Tibial nerve (tissue), 4 donors: ENCODE data around the gene TSC22D1. TPM values are rescaled to one million over a fixed set of nuclear protein-coding genes. Genes with fewer than 3 reads are reported as not detected.
"Not testable (repeated sequence)": the region's sequence is repeated elsewhere in the genome, so short reads cannot be mapped to it uniquely, and the experiment has no call there.

ENCODE experiments used
- DNase-seq, 2 donors: peaks; one replicate each; pipeline ENCODE4 v3.0.0-alpha.2; 2019; ENCODE audit warnings: low spot score in 2 of 2
- H3K27ac ChIP-seq, 4 donors: fragments of 200-600 bp; sonication (generic) in 3 of 4; one replicate each; pipeline ENCODE4 v1.5.1; 2017 to 2019; ENCODE audit warnings: mild to moderate bottlenecking in 1 of 4
- H3K27me3 ChIP-seq, 2 donors: fragments of 200-600 bp; sonication (generic) in 1 of 2; one replicate each; pipeline versions ENCODE4 v1.5.1 to v1.6.0; 2017 to 2019
- H3K36me3 ChIP-seq, 3 donors: fragments of 200-600 bp; sonication (generic); one replicate each; pipeline ENCODE4 v1.5.1; 2018 to 2019
- H3K4me1 ChIP-seq, 4 donors: fragments of 200-600 bp; sonication (generic) in 3 of 4; one replicate each; pipeline ENCODE4 v1.5.1; 2017 to 2019
- H3K4me3 ChIP-seq, 4 donors: fragments of 200-600 bp; sonication (generic) in 3 of 4; one replicate each; pipeline ENCODE4 v1.5.1; 2017 to 2019; ENCODE audit warnings: mild to moderate bottlenecking in 1 of 4, moderate library complexity in 1 of 4
- H3K9me3 ChIP-seq, 4 donors: fragments of 200-600 bp; sonication (generic) in 3 of 4; one replicate each; pipeline ENCODE4 v1.5.1; 2017 to 2019
- EP300 ChIP-seq, 2 donors: sonication (generic); formaldehyde crosslinking; IDR thresholded peaks; one replicate each; pipeline ENCODE4 v1.6.1; 2017; ENCODE audit warnings: antibody characterized with exemption in 2 of 2, mild to moderate bottlenecking in 1 of 2
- POLR2A ChIP-seq, 2 donors: fragments of 450-650 bp; IDR thresholded peaks; one replicate each; pipeline ENCODE4 v1.6.1; 2017; ENCODE audit warnings: antibody characterized with exemption in 2 of 2, mild to moderate bottlenecking in 2 of 2, moderate library complexity in 2 of 2
- WGBS, 2 donors: methylation state at CpG; one replicate each; pipeline ENCODE4 v1.1.5; 2018; 5-methylcytosine and 5-hydroxymethylcytosine counted together
- total RNA-seq, 4 donors: library from RNA; depleted of rRNA; stranded (reverse); fragments of >200 nt; gene quantifications; one replicate each; pipeline ENCODE4 v1.1.0, GENCODE V29; 2016
- TF ChIP-seq, protein P1 (sequence below), 5 experiments: fragments of 200-600 bp in 3 of 5; fragments of 450-650 bp in 2 of 5; sonication (generic) in 3 of 5; IDR thresholded peaks; one replicate each; pipeline ENCODE4 v1.5.1; 2016 to 2019; ENCODE audit warnings: antibody characterized with exemption in 5 of 5, mild to moderate bottlenecking in 3 of 5, moderate library complexity in 2 of 5

The TSC22D1 gene
- total RNA-seq, 4 donors from 2014 or later: 203 to 334 (median 213) TPM

DNA sequence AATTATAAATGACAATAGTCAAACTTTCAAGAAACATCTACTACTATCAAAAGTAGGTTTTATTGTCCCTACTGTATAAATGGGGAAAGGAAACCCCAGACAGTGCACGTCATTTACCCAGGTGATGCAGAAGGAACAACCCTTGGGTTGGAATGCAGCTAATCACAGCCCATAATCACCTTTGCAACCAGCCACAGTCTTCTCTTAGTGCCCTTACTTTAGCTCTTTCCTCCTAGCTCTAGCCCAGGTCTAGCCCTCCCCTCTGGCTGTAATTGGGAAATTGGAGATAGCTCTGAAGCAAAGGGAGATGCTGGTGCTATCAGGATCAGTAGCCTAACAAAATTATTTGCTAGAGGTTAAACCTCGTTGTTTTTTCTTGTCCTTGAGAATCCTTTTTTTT is 25.5 kb upstream of the TSC22D1 start:
- TF ChIP-seq, protein P1, sequence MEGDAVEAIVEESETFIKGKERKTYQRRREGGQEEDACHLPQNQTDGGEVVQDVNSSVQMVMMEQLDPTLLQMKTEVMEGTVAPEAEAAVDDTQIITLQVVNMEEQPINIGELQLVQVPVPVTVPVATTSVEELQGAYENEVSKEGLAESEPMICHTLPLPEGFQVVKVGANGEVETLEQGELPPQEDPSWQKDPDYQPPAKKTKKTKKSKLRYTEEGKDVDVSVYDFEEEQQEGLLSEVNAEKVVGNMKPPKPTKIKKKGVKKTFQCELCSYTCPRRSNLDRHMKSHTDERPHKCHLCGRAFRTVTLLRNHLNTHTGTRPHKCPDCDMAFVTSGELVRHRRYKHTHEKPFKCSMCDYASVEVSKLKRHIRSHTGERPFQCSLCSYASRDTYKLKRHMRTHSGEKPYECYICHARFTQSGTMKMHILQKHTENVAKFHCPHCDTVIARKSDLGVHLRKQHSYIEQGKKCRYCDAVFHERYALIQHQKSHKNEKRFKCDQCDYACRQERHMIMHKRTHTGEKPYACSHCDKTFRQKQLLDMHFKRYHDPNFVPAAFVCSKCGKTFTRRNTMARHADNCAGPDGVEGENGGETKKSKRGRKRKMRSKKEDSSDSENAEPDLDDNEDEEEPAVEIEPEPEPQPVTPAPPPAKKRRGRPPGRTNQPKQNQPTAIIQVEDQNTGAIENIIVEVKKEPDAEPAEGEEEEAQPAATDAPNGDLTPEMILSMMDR (IDR thresholded peaks at IDR 0.05): no peak
- no peak for TF ChIP-seq EP300 (IDR thresholded peaks at IDR 0.05)
- TF ChIP-seq POLR2A (IDR thresholded peaks at IDR 0.05): no peak
- H3K4me1 ChIP-seq: peaks cover 0 to 8% (median 0%) of the 10 kb centered on the region in 4 donors
- H3K4me3 ChIP-seq: no peak overlapping the region
- no peaks in the 10 kb centered on the region for H3K27me3 ChIP-seq
- H3K9me3 ChIP-seq: peaks cover 0 to 4% (median 0%) of the 10 kb centered on the region in 4 donors
- WGBS, 2 donors: 62 to 69% methylated on average over 2 of the region's 2 CpGs
- H3K36me3 ChIP-seq: no peaks in the 10 kb centered on the region
- DNase-seq: no peak
- H3K27ac ChIP-seq: no peak overlapping the region

GRCh38 chr13:44593861-44594592 is 17.9 kb upstream of the TSC22D1 start:
- not testable (repeated sequence) for H3K4me1 ChIP-seq, H3K27ac ChIP-seq, DNase-seq, H3K36me3 ChIP-seq, H3K9me3 ChIP-seq, H3K27me3 ChIP-seq, H3K4me3 ChIP-seq
- WGBS, 2 donors: 93 to 94% methylated on average over 20 of the region's 20 CpGs

GRCh38 chr13:44592216-44592847 is 16.2 kb upstream of the TSC22D1 start:
- TF ChIP-seq EP300 (IDR thresholded peaks at IDR 0.05) (no peak), POLR2A (IDR thresholded peaks at IDR 0.05) (no peak)
- TF ChIP-seq, protein P1 (IDR thresholded peaks at IDR 0.05): no peak
- WGBS, 2 donors: 94 to 95% methylated on average over 6 of the region's 6 CpGs
- DNase-seq: no peak

DNA sequence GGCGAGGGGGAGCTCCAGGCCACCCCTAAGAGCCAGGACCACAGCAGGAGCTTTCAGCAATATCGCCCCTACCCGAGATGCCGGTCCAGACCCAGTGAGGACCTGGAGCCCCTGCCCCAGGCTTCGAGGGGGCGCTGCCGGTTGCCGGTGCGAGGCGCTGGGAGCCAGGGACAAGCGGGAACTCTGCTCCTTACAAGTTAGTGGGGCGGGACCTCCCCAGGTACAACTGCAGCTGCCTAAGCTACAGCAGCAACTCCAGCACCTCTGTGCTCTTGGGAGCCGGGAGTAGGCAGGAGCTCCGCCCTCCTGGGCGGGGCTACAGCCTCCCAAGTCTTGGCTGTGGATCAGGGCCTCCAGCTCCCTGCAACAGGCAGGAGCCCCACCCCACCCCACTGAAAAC is 15.2 kb upstream of the TSC22D1 start:
- peaks cover 0 to 3% (median 0%) of the 10 kb centered on the region in 4 donors for H3K9me3 ChIP-seq
- no peaks in the 10 kb centered on the region for H3K36me3 ChIP-seq
- H3K27ac ChIP-seq: no peak overlapping the region
- H3K27me3 ChIP-seq: no peaks in the 10 kb centered on the region
- DNase-seq: no peak
- TF ChIP-seq, protein P1 (IDR thresholded peaks at IDR 0.05): no peak
- no peak for TF ChIP-seq EP300 (IDR thresholded peaks at IDR 0.05)
- H3K4me1 ChIP-seq: no peaks in the 10 kb centered on the region
- 95% methylated on average over 10 of the region's 15 CpGs; no CpG with 5 or more reads in 1 of the 2 donors for WGBS, 2 donors
- H3K4me3 ChIP-seq: no peak overlapping the region

More at GRCh38 chr13:44592216-44592847, 16.2 kb upstream of the TSC22D1 start:
- Histone ChIP-seq H3K27me3 (no peaks in the 10 kb centered on the region), H3K27ac (no peak overlapping the region), H3K4me1 (no peaks in the 10 kb centered on the region), H3K36me3 (no peaks in the 10 kb centered on the region), H3K4me3 (no peak overlapping the region), H3K9me3 (peaks cover 0 to 7% (median 0%) of the 10 kb centered on the region in 4 donors)

GRCh38 chr13:44583137-44583536 is 7.0 kb upstream of the TSC22D1 start:
- H3K36me3 ChIP-seq: no peaks in the 10 kb centered on the region
- no peak overlapping the region for H3K4me3 ChIP-seq
- no peaks in the 10 kb centered on the region for H3K27me3 ChIP-seq
- H3K4me1 ChIP-seq: peaks cover 0 to 7% (median 3%) of the 10 kb centered on the region in 4 donors
- no peak overlapping the region for H3K27ac ChIP-seq
- DNase-seq: no peak
- H3K9me3 ChIP-seq: no peaks in the 10 kb centered on the region
- TF ChIP-seq POLR2A (IDR thresholded peaks at IDR 0.05): no peak
- TF ChIP-seq, protein P1 (IDR thresholded peaks at IDR 0.05): no peak
- WGBS, 2 donors: 63 to 70% methylated on average over 3 of the region's 3 CpGs
